Measurements from ENCODE around the gene RNF220.

DNA sequence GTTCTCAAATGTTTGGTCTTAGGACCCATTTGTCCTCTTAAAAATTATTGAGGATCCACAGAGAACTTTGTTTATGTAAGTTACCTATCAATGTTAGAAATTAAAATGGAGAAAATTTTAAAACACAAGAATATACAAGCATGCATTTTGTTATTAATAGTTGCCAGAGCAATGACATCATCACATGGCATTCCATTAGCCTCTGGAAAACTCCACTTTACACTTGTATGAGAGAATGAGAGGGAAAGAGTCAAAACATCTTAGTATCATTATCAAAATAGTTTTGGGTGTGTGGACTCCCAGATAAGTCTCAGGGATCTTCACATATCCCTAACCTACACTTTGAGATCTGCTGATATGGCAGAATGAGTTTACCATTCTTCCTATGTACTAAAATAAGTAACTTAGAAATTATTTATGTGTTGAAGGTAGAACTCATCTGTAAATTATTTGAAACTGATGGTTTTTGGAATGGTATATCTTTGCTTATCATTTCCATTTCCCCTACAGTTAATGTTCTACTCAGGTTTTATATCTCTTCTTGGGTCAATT is 48.8 kb downstream of the RNF220 start:
- TF ChIP-seq POLR2AphosphoS5 (IDR thresholded peaks at IDR 0.05; ENCODE audit: borderline replicate concordance, low read depth, low read length) = no peak
- no peak for TF ChIP-seq EZH2 (IDR thresholded peaks at IDR 0.05)
- TF ChIP-seq FOXP2 (optimal IDR thresholded peaks at IDR 0.05; ENCODE audit: control extremely low read depth, extremely low read length, insufficient read depth) = no peak

All from SK-N-MC (cell line).